ENCODE data around the gene SPARCL1.

GRCh38 chr4:87525636-87526295 lies 3.4 kb downstream of the SPARCL1 start:
- TF ChIP-seq TARDBP (IDR thresholded peaks at IDR 0.05) (no peak), FOXK2 (IDR thresholded peaks at IDR 0.05) (no peak), PKNOX1 (IDR thresholded peaks at IDR 0.05) (no peak), ZNF384 (IDR thresholded peaks at IDR 0.05) (no peak), FOXM1 (IDR thresholded peaks at IDR 0.05; ENCODE audit: borderline replicate concordance) (no peak), CTBP1 (IDR thresholded peaks at IDR 0.05; ENCODE audit: borderline replicate concordance) (no peak), SP1 (IDR thresholded peaks at IDR 0.05) (no peak), L3MBTL2 (conservative IDR thresholded peaks at IDR 0.05) (no peak), BHLHE40 (IDR thresholded peaks at IDR 0.05; ENCODE audit: borderline replicate concordance) (no peak), HDGF (IDR thresholded peaks at IDR 0.05; ENCODE audit: borderline replicate concordance) (no peak), FOXA1 (IDR thresholded peaks at IDR 0.05) (no peak), LEF1 (IDR thresholded peaks at IDR 0.05; ENCODE audit: borderline replicate concordance) (no peak)
